ENCODE data around the gene RFC2.

DNA sequence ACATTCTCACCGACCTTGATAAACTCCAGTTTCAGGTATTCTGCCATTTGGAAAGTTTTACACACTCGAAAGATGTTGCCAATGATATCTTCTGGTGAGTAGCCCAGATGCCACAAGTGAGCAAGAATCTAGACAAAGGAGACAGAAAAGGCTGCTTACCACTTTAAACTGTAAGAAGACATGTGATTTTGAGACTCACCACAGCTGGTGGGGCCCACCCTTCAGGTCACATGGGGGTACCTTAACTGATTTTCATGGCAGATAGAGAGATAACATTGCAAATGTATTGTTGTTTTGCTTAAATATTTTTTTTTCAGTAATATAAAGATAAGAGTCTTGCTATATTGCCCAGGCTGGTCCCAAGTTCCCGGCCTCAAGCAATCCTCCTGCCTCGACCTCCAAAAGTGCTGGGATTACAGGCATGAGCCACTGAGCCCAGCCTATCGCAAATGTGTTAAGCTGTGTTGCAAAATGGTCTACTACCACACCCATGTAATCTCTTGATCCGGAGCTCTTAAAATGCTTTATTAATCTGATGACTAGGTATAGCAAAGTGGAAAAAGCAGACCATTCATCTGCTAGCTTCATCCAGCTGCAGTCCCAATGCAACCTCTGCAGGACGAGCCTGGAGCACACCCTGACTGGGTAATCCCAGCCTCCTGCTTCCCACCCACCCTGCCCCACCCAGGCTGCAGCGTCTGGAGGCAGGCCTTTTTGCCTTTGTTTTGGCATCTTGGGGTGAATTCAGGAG lies 18.5 kb downstream of the RFC2 start:
- no peak for TF ChIP-seq POLR2A (IDR thresholded peaks at IDR 0.05; ENCODE audit: control extremely low read depth in 1 of 2, low read depth in 2 of 2, low read length in 2 of 2)
- TF ChIP-seq EZH2 (IDR thresholded peaks at IDR 0.05; ENCODE audit: low read depth, low read length, severe bottlenecking) = no peak
- TF ChIP-seq, protein P1, sequence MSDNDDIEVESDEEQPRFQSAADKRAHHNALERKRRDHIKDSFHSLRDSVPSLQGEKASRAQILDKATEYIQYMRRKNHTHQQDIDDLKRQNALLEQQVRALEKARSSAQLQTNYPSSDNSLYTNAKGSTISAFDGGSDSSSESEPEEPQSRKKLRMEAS (IDR thresholded peaks at IDR 0.05) = no peak
- TF ChIP-seq, protein P2, sequence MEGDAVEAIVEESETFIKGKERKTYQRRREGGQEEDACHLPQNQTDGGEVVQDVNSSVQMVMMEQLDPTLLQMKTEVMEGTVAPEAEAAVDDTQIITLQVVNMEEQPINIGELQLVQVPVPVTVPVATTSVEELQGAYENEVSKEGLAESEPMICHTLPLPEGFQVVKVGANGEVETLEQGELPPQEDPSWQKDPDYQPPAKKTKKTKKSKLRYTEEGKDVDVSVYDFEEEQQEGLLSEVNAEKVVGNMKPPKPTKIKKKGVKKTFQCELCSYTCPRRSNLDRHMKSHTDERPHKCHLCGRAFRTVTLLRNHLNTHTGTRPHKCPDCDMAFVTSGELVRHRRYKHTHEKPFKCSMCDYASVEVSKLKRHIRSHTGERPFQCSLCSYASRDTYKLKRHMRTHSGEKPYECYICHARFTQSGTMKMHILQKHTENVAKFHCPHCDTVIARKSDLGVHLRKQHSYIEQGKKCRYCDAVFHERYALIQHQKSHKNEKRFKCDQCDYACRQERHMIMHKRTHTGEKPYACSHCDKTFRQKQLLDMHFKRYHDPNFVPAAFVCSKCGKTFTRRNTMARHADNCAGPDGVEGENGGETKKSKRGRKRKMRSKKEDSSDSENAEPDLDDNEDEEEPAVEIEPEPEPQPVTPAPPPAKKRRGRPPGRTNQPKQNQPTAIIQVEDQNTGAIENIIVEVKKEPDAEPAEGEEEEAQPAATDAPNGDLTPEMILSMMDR (IDR thresholded peaks at IDR 0.05; ENCODE audit: control extremely low read depth in 1 of 3, insufficient read depth in 1 of 3, low read depth in 1 of 3, low read length in 3 of 3) = no peak
- TF ChIP-seq CREB1 (IDR thresholded peaks at IDR 0.05) = no peak
- TF ChIP-seq RFX5 (IDR thresholded peaks at IDR 0.05; ENCODE audit: borderline replicate concordance, low read depth, low read length) = no peak
- TF ChIP-seq SRF (IDR thresholded peaks at IDR 0.05; ENCODE audit: low read depth, low read length) = no peak
- no peak for TF ChIP-seq POLR2AphosphoS5 (IDR thresholded peaks at IDR 0.05; ENCODE audit: low read depth, low read length)
- TF ChIP-seq, protein P3, sequence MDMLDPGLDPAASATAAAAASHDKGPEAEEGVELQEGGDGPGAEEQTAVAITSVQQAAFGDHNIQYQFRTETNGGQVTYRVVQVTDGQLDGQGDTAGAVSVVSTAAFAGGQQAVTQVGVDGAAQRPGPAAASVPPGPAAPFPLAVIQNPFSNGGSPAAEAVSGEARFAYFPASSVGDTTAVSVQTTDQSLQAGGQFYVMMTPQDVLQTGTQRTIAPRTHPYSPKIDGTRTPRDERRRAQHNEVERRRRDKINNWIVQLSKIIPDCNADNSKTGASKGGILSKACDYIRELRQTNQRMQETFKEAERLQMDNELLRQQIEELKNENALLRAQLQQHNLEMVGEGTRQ (IDR thresholded peaks at IDR 0.05; ENCODE audit: low read length) = no peak
- TF ChIP-seq BRCA1 (IDR thresholded peaks at IDR 0.05; ENCODE audit: low read depth, low read length) = no peak

Measured in H1 (cell line).